Hepatocyte (in vitro differentiated cells): ENCODE results near the gene FER1L5.

ENCODE experiments used
- EZH2 ChIP-seq: fragments of 200-600 bp; sonication (generic); IDR thresholded peaks from 2 replicates; pipeline ENCODE4 v1.6.1; 2016; ENCODE audit warnings: antibody characterized with exemption, mild to moderate bottlenecking, borderline replicate concordance
- TF ChIP-seq, protein P1 (sequence below): fragments of 200-600 bp; sonication (generic); IDR thresholded peaks from 2 replicates; pipeline ENCODE4 v1.5.1; 2016; ENCODE audit warnings: antibody characterized with exemption, mild to moderate bottlenecking; ENCODE audit not compliant: poor library complexity

DNA sequence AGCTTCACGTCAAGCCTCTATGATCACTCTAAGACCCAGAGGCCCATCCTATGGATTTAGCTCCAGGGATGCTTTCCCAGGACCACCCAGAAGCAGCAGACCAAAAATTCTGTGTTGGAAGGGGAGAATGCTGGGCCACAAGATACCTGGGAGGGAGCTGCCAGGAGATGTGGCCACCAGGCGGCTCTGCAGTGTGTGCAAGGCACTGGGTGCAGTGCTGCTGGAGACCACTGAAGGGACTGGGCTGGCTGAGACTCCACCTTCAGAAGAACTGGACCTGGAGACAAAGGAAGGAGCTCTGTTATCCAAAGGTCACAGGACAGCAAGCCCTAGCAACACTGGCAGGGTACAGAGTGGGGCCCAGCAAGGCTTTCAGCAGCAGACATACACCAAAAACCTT, 38.5 kb upstream of the FER1L5 start:
- TF ChIP-seq, protein P1, sequence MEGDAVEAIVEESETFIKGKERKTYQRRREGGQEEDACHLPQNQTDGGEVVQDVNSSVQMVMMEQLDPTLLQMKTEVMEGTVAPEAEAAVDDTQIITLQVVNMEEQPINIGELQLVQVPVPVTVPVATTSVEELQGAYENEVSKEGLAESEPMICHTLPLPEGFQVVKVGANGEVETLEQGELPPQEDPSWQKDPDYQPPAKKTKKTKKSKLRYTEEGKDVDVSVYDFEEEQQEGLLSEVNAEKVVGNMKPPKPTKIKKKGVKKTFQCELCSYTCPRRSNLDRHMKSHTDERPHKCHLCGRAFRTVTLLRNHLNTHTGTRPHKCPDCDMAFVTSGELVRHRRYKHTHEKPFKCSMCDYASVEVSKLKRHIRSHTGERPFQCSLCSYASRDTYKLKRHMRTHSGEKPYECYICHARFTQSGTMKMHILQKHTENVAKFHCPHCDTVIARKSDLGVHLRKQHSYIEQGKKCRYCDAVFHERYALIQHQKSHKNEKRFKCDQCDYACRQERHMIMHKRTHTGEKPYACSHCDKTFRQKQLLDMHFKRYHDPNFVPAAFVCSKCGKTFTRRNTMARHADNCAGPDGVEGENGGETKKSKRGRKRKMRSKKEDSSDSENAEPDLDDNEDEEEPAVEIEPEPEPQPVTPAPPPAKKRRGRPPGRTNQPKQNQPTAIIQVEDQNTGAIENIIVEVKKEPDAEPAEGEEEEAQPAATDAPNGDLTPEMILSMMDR = peak; percentile 16
- TF ChIP-seq EZH2 = no peak
